ENCODE results near the gene JAM3.

- no peak for TF ChIP-seq JUN (IDR thresholded peaks at IDR 0.05; ENCODE audit: low read depth, low read length)
- no peak for TF ChIP-seq CTCF (IDR thresholded peaks at IDR 0.05; ENCODE audit: control extremely low read depth in 1 of 3, insufficient read depth in 1 of 3, low read depth in 1 of 3, low read length in 3 of 3)
- TF ChIP-seq JUND (IDR thresholded peaks at IDR 0.05; ENCODE audit: low read length), result no peak
- no peak for TF ChIP-seq POLR2AphosphoS5 (IDR thresholded peaks at IDR 0.05; ENCODE audit: low read depth, low read length)
- no peak for TF ChIP-seq CTBP2 (IDR thresholded peaks at IDR 0.05; ENCODE audit: borderline replicate concordance, insufficient read depth, insufficient read length, low read length)
- TF ChIP-seq BRCA1 (IDR thresholded peaks at IDR 0.05; ENCODE audit: low read depth, low read length), result no peak
- no peak for TF ChIP-seq SAP30 (IDR thresholded peaks at IDR 0.05; ENCODE audit: insufficient read depth, insufficient replicate concordance, low read length)
- TF ChIP-seq SUZ12 (IDR thresholded peaks at IDR 0.05; ENCODE audit: low read length), result no peak
- TF ChIP-seq SIN3A (conservative IDR thresholded peaks at IDR 0.05 in 1 of 2, IDR thresholded peaks at IDR 0.05 in 1 of 2; ENCODE audit: low read depth in 1 of 2, low read length in 2 of 2), result no peak
- TF ChIP-seq POLR2A (IDR thresholded peaks at IDR 0.05; ENCODE audit: control extremely low read depth in 1 of 2, low read depth in 2 of 2, low read length in 2 of 2), result no peak
- TF ChIP-seq YY1 (IDR thresholded peaks at IDR 0.05; ENCODE audit: low read depth, low read length), result no peak
Measured at GRCh38 chr11:134196756-134197155, 127.9 kb downstream of the JAM3 start.

Measured in H1 (cell line).